GM12878 (cell line): ENCODE data around the gene CHST13. TPM values are rescaled to one million over a fixed set of nuclear protein-coding genes. Genes with fewer than 3 reads are reported as not detected.

ENCODE experiments used
- ATAC-seq: fragments of 200-7000 bp; cut with Tn5 transposase; 3 replicates; pipeline ENCODE4 v1.9.1; 2020; ENCODE audit warnings: mild to moderate bottlenecking, moderate library complexity
- BruUV-seq: library from RNA; stranded (reverse); fragments of 400-500 nt; replicated peaks from 2 replicates; lab custom pipeline; 2021; lab: Mats Ljungman, UMichigan
- CTCF ChIA-PET: fragments of 300-600 bp; sonication (Branson Sonifier 250); formaldehyde crosslinking; extraction: SDS; loops from one replicate; lab custom pipeline; 2021; ENCODE audit warnings: inconsistent platforms; lab: Yijun Ruan, JAX
- POLR2A ChIA-PET: fragments of 350-600 bp; formaldehyde crosslinking; extraction: SDS; loops from one replicate; lab custom pipeline; 2021; ENCODE audit warnings: inconsistent platforms; lab: Charles Lee
- RAD21 ChIA-PET: fragments of 300-600 bp; sonication (Branson Sonifier 250); formaldehyde crosslinking; loops from one replicate; lab custom pipeline; 2023; ENCODE audit warnings: antibody characterized with exemption; ENCODE audit not compliant: unreplicated experiment; lab: Charles Lee
- SMC1A ChIA-PET: fragments of 300-600 bp; sonication (Branson Sonifier 250); formaldehyde crosslinking; loops from one replicate; lab custom pipeline; 2023; ENCODE audit not compliant: unreplicated experiment, uncharacterized antibody; lab: Charles Lee
- DNase-seq: peaks from one replicate; pipeline ENCODE4 v3.0.0-alpha.2; 2011; ENCODE audit warnings: low read depth, low spot score
- FAIRE-seq: peaks from 3 replicates; lab custom pipeline; 2011; peaks lifted over from hg19 to GRCh38; lab: Jason Lieb, UNC
- H2AFZ ChIP-seq: 2 replicates; pipeline ENCODE4 v1.6.0; 2011; ENCODE audit warnings: low read depth, low read length, control low read depth; ENCODE audit not compliant: control insufficient read depth
- H3K27ac ChIP-seq: 2 replicates; pipeline ENCODE4 v1.5.1; 2011; ENCODE audit warnings: control low read depth; ENCODE audit not compliant: control insufficient read depth, insufficient read depth
- H3K27me3 ChIP-seq, 2 experiments: replicated peaks in 1 of 2; 2 replicates each; pipeline versions ENCODE4 v1.6.0 to v1.6.1; 2011; ENCODE audit warnings: low read length in 1 of 2; ENCODE audit not compliant: control insufficient read depth in 2 of 2, insufficient read depth in 2 of 2
- H3K36me3 ChIP-seq, 2 experiments: 2 replicates each; pipeline ENCODE4 v1.5.1; 2011; ENCODE audit warnings: low read length in 1 of 2; ENCODE audit not compliant: control insufficient read depth in 2 of 2, insufficient read depth in 2 of 2
- H3K4me1 ChIP-seq: 2 replicates; pipeline ENCODE4 v1.6.1; 2011; ENCODE audit warnings: mild to moderate bottlenecking, low read length, moderate library complexity, mixed read lengths; ENCODE audit not compliant: control insufficient read depth, insufficient read depth
- H3K4me2 ChIP-seq: 2 replicates; pipeline ENCODE4 v1.6.0; 2011; ENCODE audit warnings: control low read depth; ENCODE audit not compliant: control insufficient read depth, insufficient read depth
- H3K4me3 ChIP-seq: fragments of 200-600 bp; sonication (generic); 2 replicates; pipeline ENCODE4 v1.5.1; 2016
- H3K79me2 ChIP-seq: 2 replicates; pipeline ENCODE4 v1.6.0; 2011; ENCODE audit warnings: low read length; ENCODE audit not compliant: control insufficient read depth, insufficient read depth
- H3K9ac ChIP-seq: 2 replicates; pipeline ENCODE4 v1.8.0; 2011; ENCODE audit warnings: low read length, control low read depth, mixed read lengths; ENCODE audit not compliant: control insufficient read depth, insufficient read depth
- H3K9me3 ChIP-seq: replicated peaks from 3 replicates; pipeline ENCODE4 v1.5.1; 2011; ENCODE audit warnings: mild to moderate bottlenecking, low read length; ENCODE audit not compliant: control insufficient read depth, insufficient read depth
- H4K20me1 ChIP-seq: 2 replicates; pipeline ENCODE4 v1.6.0; 2011; ENCODE audit not compliant: control insufficient read depth, insufficient read depth
- ASH2L ChIP-seq: fragments of 300-600, 200-600 bp; sonication (generic); IDR thresholded peaks from 2 replicates; pipeline ENCODE4 v1.6.1; 2017; ENCODE audit warnings: low read depth, mild to moderate bottlenecking, borderline replicate concordance
- BMI1 ChIP-seq: fragments of 450-650 bp; IDR thresholded peaks from 2 replicates; pipeline ENCODE4 v1.6.1; 2016; ENCODE audit warnings: mild to moderate bottlenecking, moderate library complexity, borderline replicate concordance
- CBX3 ChIP-seq: fragments of 200-600 bp; sonication (generic); IDR thresholded peaks from 2 replicates; pipeline ENCODE4 v1.6.1; 2016; ENCODE audit warnings: low read depth, borderline replicate concordance
- CBX5 ChIP-seq: sonication (generic); IDR thresholded peaks from 2 replicates; pipeline ENCODE4 v1.6.1; 2016; ENCODE audit warnings: low read depth, moderate library complexity, mild to moderate bottlenecking, inconsistent platforms
- ETV6 ChIP-seq, 2 experiments: fragments of 450-650 bp in 1 of 2; IDR thresholded peaks in 1 of 2; conservative IDR thresholded peaks in 1 of 2; 2 replicates each; pipeline ENCODE4 v1.6.1; 2014; ENCODE audit warnings: antibody characterized with exemption in 1 of 2, borderline replicate concordance in 1 of 2, low read depth in 1 of 2, mild to moderate bottlenecking in 1 of 2, moderate library complexity in 1 of 2
- HCFC1 ChIP-seq: fragments of 150-350 bp; IDR thresholded peaks from 2 replicates; pipeline ENCODE4 v1.6.1; 2014; ENCODE audit warnings: low read length
- HSF1 ChIP-seq: fragments of 150-350 bp; IDR thresholded peaks from 2 replicates; pipeline ENCODE4 v1.6.1; 2014; ENCODE audit warnings: mild to moderate bottlenecking, low read depth, low read length
- IKZF1 ChIP-seq: fragments of 450-650 bp; conservative IDR thresholded peaks from 2 replicates; pipeline ENCODE4 v1.6.1; 2017; ENCODE audit warnings: antibody characterized with exemption, mild to moderate bottlenecking
- MTA3 ChIP-seq: IDR thresholded peaks from 2 replicates; pipeline ENCODE4 v1.6.1; 2012; ENCODE audit warnings: low read length, inconsistent platforms, borderline replicate concordance
- POLR2AphosphoS5 ChIP-seq: IDR thresholded peaks from 2 replicates; pipeline ENCODE4 v1.6.1; 2011; ENCODE audit warnings: mild to moderate bottlenecking, low read length, inconsistent platforms
- PRDM15 ChIP-seq: fragments of 450-650 bp; formaldehyde crosslinking; IDR thresholded peaks from 2 replicates; pipeline ENCODE4 v1.4.0; 2020; ENCODE audit warnings: mild to moderate bottlenecking, moderate library complexity
- RAD51 ChIP-seq: fragments of 450-650 bp; IDR thresholded peaks from 2 replicates; pipeline ENCODE4 v1.6.1; 2016; ENCODE audit warnings: moderate library complexity, mild to moderate bottlenecking, inconsistent platforms
- SIN3A ChIP-seq: IDR thresholded peaks from 2 replicates; pipeline ENCODE4 v1.6.1; 2012; ENCODE audit warnings: low read depth, low read length, improper control_type of control experiment
- SMARCA5 ChIP-seq: fragments of 450-650 bp; IDR thresholded peaks from 2 replicates; pipeline ENCODE4 v1.6.1; 2017; ENCODE audit warnings: mild to moderate bottlenecking
- SRF ChIP-seq, 2 experiments: IDR thresholded peaks; 2 replicates each; pipeline ENCODE4 v1.6.1; 2011; ENCODE audit warnings: low read depth in 2 of 2, low read length in 2 of 2, mild to moderate bottlenecking in 1 of 2, moderate library complexity in 1 of 2
- STAT1 ChIP-seq: fragments of 450-650 bp; conservative IDR thresholded peaks from 2 replicates; pipeline ENCODE4 v1.6.1; 2014; ENCODE audit warnings: antibody characterized with exemption, mild to moderate bottlenecking
- STAT3 ChIP-seq: IDR thresholded peaks from 2 replicates; pipeline ENCODE4 v1.6.1; 2011; ENCODE audit warnings: low read depth, low read length, improper control_type of control experiment
- TBL1XR1 ChIP-seq: IDR thresholded peaks from 2 replicates; pipeline ENCODE4 v1.6.1; 2012; ENCODE audit warnings: low read depth, low read length, improper control_type of control experiment
- TCF12 ChIP-seq: IDR thresholded peaks from 2 replicates; pipeline ENCODE4 v1.6.1; 2011; ENCODE audit warnings: low read depth, mild to moderate bottlenecking, low read length
- USF1 ChIP-seq: IDR thresholded peaks from 2 replicates; pipeline ENCODE4 v1.6.1; 2011; ENCODE audit warnings: borderline replicate concordance, low read depth, mild to moderate bottlenecking, moderate library complexity, mixed read lengths, low read length; ENCODE audit not compliant: insufficient read depth; ENCODE audit errors: extremely low read length
- WGBS: methylation state at CpG from one replicate; pipeline ENCODE4 v1.1.6; 2016; ENCODE audit warnings: low lambda C conversion rate; ENCODE audit not compliant: insufficient replicate concordance, insufficient coverage; ENCODE audit errors: missing lambda C conversion rate; 5-methylcytosine and 5-hydroxymethylcytosine counted together
- in situ Hi-C: fragments of 300-500 bp; cut with MboI; formaldehyde crosslinking; loops from 9 replicates; pipeline ENCODE4 v1.14.3; 2018; ENCODE audit warnings: mixed read lengths
- intact Hi-C: fragments of 100-400 bp; cut with micrococcal nuclease; formaldehyde crosslinking; loops from one replicate; pipeline ENCODE4 v1.14.2; 2022; ENCODE audit not compliant: unreplicated experiment
- polyA plus RNA-seq, 11 experiments: library from polyadenylated mRNA; depleted of rRNA in 4 of 11; unstranded in 6 of 11; stranded (reverse) in 5 of 11; fragments of >200 nt; fragmentation: Nextera tagmentation in 4 of 11; fragmentation: Illumina TruSeq in 1 of 11; extraction: Ambion mirVana in 4 of 11; extraction: Trizol in 1 of 11; gene quantifications; 1 replicate in 1 of 11; 2 replicates in 10 of 11; pipeline versions ENCODE4 v1.2.1 to v1.2.3, GENCODE V29; 2011 to 2016; ENCODE audit warnings: inconsistent platforms in 2 of 11, missing spikeins in 2 of 11, low read depth in 1 of 11
- total RNA-seq, 4 experiments: library from RNA; depleted of rRNA in 3 of 4; stranded (reverse); fragments of >200 nt in 3 of 4; fragmentation: Illumina TruSeq in 1 of 4; extraction: Trizol in 1 of 4; gene quantifications; 2 replicates each; pipeline versions ENCODE4 v1.2.1 to v1.2.3, GENCODE V29; 2013 to 2021

The CHST13 gene
- total and polyA plus RNA-seq, 10 of the 15 experiments (the other 5 are each of a cell fraction or from before 2014, with no cell fraction given), result not detected

GRCh38 chr3:126510308-126510910, 13.5 kb upstream of the CHST13 start:
- WGBS, result 41% methylated on average over 22 of the region's 22 CpGs
- ChIA-PET POLR2A (no interaction called here), CTCF (no interaction called here), SMC1A (no interaction called here), RAD21 (no interaction called here)
- no peak overlapping the region for H3K9ac ChIP-seq
- H3K36me3 ChIP-seq, result no peaks in the 10 kb centered on the region
- no peaks in the 10 kb centered on the region; the same call in 1 of the 2 replicates for H4K20me1 ChIP-seq
- in situ Hi-C loops (no loop called here), intact Hi-C loops (no loop called here)
- no peaks in the 10 kb centered on the region for H3K9me3 ChIP-seq
- H3K27ac ChIP-seq, result no peak overlapping the region
- DNase-seq, result no peak
- no peaks in the 10 kb centered on the region for H3K4me1 ChIP-seq
- H3K27me3 ChIP-seq, result no peaks in the 10 kb centered on the region; a peak in 1 of 4 replicates
- no peak for ATAC-seq
- H3K79me2 ChIP-seq, result no peaks in the 10 kb centered on the region
- TF ChIP-seq POLR2AphosphoS5 (no peak), PRDM15 (CRISPR knock-in tag) (no peak), HSF1 (no peak), ETV6 (conservative IDR thresholded peaks at IDR 0.05 in 1 of 2, IDR thresholded peaks at IDR 0.05 in 1 of 2; ENCODE audit: borderline replicate concordance in 1 of 2, low read depth in 1 of 2) (no peak), ASH2L (no peak), TBL1XR1 (no peak), SIN3A (no peak), MTA3 (no peak), SMARCA5 (no peak), SRF (IDR thresholded peaks at IDR 0.05; ENCODE audit: low read depth in 2 of 2, low read length in 2 of 2) (no peak), STAT1 (no peak), CBX3 (no peak), RAD51 (no peak), HCFC1 (no peak), TCF12 (no peak), IKZF1 (no peak), CBX5 (no peak), STAT3 (no peak), BMI1 (no peak), USF1 (no peak)
- no peak overlapping the region for H3K4me3 ChIP-seq
- H3K4me2 ChIP-seq, result no peak overlapping the region
- no TSS peak for BruUV-seq
- no peak overlapping the region for H2AFZ ChIP-seq
- no peak for FAIRE-seq
